Cardiac fibroblast (primary cell): ENCODE measurements around the gene CHCHD3.

Experiments
- DNase-seq, 2 donors: peaks; one replicate each; pipeline versions ENCODE4 v3.0.0 to v3.0.0-alpha.2; 2010; ENCODE audit warnings: low read depth in 2 of 2
- H3K4me3 ChIP-seq, 2 donors: replicated peaks in 1 of 2; 1 replicate in 1 of 2; 2 replicates in 1 of 2; pipeline ENCODE4 v1.5.1; 2011; ENCODE audit warnings: low read depth in 2 of 2, low read length in 2 of 2, mild to moderate bottlenecking in 2 of 2, moderate library complexity in 1 of 2
- CTCF ChIP-seq: IDR thresholded peaks from one replicate; pipeline ENCODE4 v1.5.1; 2011; ENCODE audit warnings: low read depth, mild to moderate bottlenecking, low read length, inconsistent platforms

The CHCHD3 gene

DNA sequence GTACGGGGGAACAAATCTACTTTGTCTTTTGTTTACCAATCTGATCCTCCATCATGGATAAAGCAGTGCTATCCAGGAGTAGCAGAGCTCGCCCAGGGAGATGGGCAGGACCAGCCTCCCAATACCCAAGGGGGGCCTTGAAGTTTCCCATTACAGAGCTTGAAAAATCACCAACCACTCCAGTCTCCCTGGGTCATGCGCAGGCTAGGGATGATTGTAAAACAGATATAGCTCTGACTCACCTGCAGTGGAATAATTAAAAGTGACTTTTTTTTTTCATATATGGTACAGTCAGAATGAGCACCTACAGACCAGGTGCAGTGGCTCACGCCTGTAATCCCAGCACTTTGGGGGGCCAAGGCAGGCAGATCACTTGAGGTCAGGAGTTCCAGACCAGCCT lies 301.1 kb downstream of the CHCHD3 start:
- no peak for DNase-seq
- H3K4me3 ChIP-seq = no peak overlapping the region
- no peak for TF ChIP-seq CTCF

- no peak overlapping the region for H3K4me3 ChIP-seq
- no peak for TF ChIP-seq CTCF
- no peak for DNase-seq
These were observed 302.7 kb downstream of the CHCHD3 start for GRCh38 chr7:132779164-132779563.

GRCh38 chr7:132778761-132779160 lies 303.1 kb downstream of the CHCHD3 start:
- no peak for TF ChIP-seq CTCF
- DNase-seq = no peak
- no peak overlapping the region for H3K4me3 ChIP-seq

- DNase-seq = no peak
- no peak for TF ChIP-seq CTCF
- H3K4me3 ChIP-seq = no peak overlapping the region
These were observed 303.9 kb downstream of the CHCHD3 start for GRCh38 chr7:132777956-132778355.

DNA sequence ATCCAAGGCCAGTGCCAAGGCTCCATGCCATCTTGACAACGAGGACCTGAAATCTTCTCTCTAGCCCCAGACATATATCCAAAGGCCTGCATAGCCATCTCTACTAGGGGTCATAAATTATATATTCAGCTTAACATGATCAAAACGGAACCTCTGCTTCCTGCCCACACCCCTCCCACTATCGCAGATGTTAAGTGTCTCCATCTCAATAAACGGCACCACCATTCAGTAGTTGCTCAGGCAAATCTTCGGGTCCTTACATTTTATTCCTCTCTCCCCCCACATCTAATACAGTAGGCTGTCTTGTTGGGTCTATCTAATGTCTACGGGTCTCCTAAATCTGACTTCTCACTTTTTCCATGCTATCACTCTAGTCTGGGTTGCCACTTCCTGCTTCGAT lies 304.5 kb downstream of the CHCHD3 start:
- TF ChIP-seq CTCF = no peak
- H3K4me3 ChIP-seq = no peak overlapping the region
- DNase-seq = no peak

DNA sequence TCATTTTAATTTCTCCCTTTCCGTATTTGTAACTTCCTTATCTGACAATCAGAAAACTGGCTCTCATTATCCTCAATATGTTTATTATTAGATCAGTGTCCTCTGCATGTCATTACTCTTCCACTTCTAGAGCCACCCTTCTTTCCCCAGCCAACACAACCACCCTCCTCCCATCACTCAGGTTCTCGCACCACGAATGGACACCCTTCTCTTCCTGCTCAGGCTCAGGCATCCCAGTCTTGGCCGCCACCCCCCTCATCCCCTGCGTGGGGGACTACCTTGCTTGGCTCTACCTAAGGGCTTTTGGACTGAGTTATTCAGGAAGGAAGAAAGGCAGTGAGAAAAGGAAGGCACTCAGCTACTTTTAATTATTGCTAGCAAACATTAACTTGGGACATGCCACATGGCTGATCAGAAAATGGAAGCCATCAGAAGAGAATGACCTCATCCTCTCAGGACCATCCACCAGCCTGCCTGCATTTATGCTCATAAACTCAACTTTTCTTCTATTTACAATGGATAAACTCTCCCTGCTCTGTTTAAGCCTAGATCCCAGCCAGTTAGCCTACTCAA lies 305.8 kb downstream of the CHCHD3 start:
- DNase-seq = no peak
- no peak overlapping the region for H3K4me3 ChIP-seq
- no peak for TF ChIP-seq CTCF

GRCh38 chr7:132773527-132773956 lies 308.3 kb downstream of the CHCHD3 start:
- DNase-seq = peak; percentile 64 to 81
- H3K4me3 ChIP-seq = no peak overlapping the region
- TF ChIP-seq CTCF = no peak
